HG03575 (cell line): ENCODE measurements around the gene PCYT1B.
"Not testable (repeated sequence)": the region's sequence is repeated elsewhere in the genome, so short reads cannot be mapped to it uniquely, and the experiment has no call there.

ENCODE experiments used
- ATAC-seq: cut with Tn5 transposase; IDR thresholded peaks from one replicate; pipeline ENCODE4 v1.9.1; 2021; ENCODE audit not compliant: unreplicated experiment, insufficient number of reproducible peaks, low FRiP score; ENCODE audit errors: extremely low read depth

The PCYT1B gene

DNA sequence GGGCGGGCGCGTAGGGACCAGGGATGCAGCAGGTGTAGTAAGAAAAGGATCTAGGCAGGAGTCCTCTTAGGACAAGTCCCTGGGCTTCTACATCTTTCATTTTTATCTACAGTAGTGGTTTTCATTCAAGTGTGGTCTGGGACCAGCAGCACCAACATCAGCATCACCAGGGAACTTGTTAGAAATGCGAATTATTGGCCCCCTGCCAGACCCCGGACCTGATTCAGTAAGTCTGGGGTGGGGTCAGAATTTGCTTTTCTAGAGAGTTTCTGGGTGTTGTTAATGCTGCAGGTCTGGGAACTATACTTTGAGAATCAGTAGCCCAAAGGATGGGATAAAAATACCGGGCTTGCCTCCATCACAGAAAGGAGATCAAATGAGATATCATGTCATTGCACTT lies 1.3 kb upstream of the PCYT1B start:
- ATAC-seq: no peak

DNA sequence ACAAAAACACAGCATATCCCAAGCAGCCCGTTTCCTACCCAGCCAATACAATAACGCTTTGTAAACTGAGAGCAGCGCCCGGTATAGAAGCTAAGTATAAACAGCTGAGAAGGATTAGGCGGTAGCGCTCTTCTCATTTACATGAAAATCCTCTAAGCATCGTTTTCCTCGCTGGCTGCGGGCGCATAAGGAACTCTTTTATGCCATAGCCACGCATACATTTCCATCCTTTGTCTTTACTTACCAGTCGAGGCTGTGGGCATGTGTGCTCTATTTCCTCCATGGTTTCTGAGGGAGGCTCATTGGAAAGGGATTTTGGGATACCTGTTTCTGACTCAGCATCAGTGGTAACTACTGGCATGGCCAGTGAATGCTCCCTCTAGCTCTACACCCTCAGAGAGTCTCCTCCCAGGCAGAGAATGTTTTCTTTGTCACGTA lies 383 bp downstream of the PCYT1B start:
- no peak for ATAC-seq

DNA sequence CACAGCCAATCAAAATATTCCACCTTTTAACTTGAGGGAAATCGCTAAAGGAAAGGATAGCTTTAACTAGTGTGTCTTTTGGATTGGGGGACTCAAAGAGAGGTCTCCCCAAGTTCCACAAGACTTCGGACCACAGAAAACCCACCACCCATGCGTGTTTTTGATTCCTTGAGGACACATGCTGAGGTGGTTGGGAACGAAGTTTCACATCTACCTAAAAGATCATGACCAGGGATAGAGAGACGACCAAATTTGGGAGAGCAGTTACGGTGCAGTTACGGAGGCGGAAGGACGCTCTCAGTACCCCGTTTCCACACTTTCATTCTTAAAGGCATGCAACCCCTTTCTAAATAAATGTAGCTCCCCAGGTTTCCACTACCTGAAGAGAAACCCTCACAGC lies 1.1 kb downstream of the PCYT1B start:
- no peak for ATAC-seq

DNA sequence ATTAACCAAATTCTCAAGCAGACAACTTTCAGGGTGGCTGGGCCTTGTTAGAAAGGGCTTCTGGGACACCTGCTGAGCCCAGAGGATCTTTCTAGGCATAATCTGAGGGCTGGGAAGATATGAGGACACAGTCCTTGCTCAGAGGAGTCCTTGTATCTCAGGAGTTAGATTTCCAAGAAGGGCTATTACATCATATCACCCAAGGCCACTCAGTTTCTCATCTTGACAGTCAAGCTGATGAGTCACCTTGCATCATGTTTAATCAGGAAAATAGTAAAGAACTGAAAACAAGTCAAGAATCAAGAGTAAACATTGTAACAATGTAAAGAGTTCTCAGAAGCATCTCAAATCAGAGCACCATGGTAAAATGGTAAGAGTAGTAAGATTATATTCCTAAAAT lies 4.0 kb downstream of the PCYT1B start:
- no peak for ATAC-seq

DNA sequence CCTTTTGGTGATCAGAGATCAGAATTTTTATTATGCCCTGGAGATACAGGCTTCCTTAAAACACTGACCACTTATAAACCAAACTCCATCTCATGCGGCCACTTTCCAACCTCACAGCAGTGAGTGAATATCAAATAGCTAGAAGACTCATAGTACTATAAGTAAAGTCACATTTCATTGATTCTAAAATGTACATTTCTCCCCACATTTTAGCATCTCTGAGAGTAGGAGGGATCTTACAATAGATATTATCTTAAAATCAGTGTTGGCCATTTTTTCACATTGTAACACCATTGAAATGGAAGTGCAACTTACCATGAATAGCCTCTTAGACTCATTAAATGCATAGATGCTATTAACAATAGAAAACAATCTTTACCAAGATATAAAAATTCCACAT lies 17.4 kb downstream of the PCYT1B start:
- ATAC-seq: no peak

DNA sequence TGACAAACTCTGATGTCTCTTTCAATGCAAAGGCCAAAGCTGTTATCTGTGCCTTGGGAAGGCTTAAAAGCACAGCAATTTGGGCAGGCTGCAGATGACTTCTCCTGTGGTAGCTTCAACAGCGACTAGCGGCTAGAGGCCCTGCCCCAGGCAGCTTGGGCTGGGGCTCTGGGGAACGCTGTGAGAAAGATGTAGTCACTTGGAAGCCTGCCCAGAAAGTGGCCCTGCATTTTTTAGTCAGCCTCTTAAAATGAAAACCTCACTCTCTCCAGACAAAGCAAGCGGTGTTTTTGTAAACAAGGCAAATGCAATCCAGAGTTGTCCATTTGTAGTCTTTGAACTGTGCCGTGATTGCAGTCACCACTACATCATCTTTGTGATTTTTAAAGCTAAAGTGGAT lies 27.5 kb downstream of the PCYT1B start:
- no peak for ATAC-seq

DNA sequence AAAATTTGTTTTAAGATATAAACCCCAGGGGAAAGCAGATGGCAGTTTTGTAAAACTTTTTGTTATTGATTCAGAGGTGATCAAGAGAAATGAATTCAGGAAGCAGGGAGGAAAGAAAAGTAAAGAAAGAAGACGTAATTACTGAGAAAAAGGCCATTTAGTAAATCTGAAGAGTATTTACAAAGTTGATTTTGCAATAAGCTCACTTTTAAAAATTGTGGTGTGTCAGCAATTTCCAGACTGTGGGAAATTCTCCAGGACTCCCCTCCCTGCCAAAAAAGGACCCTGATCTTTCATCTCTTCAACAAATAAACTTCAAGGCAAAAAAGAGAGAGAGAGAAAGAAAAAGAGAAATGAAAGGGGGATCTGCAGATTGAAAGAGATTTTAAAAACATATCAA lies 36.6 kb downstream of the PCYT1B start:
- no peak for ATAC-seq

DNA sequence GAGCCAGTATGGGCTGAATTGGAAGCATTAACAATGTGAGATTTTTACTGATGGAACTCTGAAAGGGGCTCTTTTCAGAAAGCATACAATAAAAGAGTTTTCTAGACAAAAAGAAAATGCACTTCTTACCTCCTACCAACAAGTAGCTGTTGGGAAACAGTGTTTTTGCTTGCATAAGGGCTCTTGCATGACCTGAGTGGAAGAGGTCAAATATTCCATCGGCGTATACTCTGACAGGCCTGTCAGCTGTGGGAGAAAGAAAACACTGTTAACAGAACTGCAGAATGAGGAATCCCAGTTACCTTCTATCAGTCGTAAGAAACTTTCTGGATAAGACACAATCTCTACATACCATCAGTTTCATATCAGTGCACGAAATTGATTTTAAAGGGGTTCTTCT lies 39.5 kb downstream of the PCYT1B start:
- ATAC-seq: no peak

DNA sequence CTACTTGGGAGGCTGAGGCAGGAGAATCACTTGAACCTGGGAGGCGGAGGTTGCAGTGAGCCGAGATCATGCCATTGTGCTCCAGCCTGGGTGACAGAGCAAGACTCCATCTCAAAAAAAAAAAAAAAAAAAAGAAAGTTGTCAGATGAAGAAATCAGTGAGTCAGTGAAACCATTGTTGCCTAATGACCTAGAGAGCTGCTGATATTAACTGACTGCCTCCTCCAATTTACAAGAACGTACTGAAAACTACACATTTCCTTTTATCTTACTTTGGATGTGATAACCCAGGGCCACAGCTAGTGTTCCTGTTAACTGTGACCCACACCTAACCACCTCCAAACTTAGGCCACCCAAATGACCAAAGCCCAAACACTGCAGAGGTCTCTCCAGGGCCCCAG lies 41.2 kb downstream of the PCYT1B start:
- not testable (repeated sequence) for ATAC-seq

DNA sequence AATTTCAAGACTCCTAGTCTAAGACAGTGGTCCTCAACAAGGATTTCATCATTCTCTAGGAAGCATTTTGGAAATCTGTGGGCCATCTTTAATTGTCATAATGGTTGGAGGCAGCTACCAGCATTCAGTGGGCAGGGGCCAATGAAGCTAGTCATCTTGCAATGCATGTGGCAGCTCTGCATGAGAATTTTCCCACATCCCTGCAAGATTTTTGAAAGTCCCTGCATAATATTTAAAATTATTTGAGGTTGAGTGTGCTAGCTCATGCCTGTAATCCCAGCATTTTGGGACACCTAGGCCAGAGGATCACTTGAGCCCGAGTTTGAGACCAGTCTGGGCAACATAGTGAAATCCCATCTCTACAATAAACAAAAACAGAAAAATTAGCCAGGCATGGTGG lies 44.0 kb downstream of the PCYT1B start:
- ATAC-seq: no peak

DNA sequence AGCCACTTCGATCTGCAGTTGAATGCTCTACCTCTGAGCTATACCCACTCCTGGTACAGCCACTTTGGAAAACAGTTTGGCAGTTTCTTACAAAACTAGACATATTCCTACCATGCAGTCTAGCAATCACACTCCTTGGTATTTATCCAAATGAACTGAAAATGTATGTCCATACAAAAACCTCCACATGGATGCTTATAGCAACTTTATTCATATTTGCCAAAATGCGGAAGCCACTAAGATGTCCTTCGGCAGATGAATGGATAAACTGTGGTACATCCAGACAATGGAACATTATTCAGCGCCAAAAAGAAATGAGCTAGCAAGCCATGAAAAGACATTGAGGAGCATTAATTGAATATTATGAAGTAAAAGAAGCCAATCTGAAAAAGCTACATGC lies 45.3 kb downstream of the PCYT1B start:
- no peak for ATAC-seq

DNA sequence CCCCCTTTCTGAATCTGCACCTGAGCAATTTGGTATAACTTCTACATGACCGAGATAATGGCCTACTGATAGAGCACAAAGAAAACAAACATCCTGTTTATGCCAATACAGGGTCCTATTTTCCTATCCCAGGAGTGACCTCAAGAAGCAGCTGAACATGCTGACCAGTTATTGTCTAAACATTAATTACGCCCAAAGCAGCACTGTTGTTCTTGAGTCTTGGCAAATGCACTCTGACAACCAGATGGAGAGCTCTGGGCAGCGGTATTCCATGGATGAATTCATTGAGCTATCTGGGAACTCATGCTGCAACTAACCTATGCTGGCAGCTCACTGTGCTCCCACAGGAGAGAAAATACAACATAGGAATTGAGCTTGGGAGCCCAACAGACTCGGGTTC lies 52.6 kb downstream of the PCYT1B start:
- ATAC-seq: no peak

DNA sequence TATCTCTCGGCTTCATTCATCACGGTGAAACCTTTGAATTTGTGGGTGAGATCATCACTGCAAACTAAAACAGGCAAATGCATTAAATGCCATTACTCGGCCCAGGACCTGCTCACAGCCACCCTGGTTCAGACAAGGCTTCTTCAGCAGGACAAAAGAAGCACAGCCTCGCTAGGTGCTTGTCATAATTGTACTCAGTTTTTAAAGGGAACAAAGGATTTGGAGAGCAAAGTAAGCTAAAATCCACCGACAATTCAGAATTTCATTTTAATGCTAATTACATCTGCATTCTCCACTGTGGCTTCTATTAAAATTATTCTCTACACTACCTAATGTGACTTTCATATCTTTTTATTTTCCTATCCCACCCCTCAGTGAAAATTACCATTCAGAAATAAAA lies 57.0 kb downstream of the PCYT1B start:
- ATAC-seq: no peak

DNA sequence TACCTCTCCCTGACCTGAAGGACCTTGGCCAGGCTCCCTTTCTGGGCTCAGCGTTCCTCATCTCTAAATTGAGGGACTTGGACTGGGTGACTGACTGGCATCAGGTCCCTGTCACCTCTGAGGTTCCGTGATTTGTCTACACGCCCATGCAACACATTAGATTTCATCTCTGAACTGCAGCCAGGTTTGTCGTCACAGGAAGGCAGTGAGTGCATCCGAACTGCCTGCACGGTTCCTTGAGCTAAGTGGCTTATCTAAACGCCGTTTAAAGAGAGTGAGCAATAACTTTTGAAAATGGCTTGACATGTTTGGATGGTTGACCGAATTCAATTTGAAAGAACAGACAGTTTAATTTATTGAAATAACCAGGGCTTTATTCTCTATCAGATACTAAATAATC lies 70.1 kb downstream of the PCYT1B start:
- ATAC-seq: no peak

DNA sequence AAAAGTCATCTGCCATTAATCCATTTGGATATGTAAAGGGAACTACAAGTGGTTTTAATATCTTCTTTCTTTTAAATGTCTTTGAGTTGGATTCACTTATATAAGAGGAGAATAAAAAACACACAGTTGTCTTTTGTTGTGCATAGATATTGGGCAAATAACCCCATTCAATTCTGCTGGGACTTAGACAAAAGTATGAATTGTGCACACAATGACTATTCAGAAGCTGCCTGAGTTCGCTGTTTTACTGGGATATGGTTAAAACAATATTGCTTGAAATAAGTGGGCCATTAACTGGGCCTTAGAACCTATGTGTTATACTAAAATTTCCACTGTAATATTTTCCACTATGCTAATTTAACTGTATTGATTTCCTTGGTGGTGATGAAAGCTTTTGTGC lies 71.7 kb downstream of the PCYT1B start:
- no peak for ATAC-seq

DNA sequence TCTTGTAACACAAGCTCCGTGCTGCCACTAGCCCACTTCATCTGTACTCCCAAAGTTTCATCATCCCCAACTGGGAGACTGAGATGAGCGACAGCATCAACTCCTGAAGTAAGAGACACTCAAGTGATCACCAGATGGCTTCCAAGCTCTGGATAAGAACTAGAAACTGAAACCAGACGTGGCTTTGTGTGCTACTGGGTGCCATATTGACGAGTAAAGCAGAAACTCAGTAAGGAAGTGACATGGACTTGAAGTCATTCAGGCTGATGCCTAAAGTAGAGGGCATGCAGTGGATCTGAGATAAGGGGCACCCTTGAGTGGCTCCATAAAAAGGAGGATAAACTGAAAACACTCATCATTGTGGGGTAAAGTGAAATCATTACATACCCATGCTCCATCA lies 72.4 kb downstream of the PCYT1B start:
- no peak for ATAC-seq

DNA sequence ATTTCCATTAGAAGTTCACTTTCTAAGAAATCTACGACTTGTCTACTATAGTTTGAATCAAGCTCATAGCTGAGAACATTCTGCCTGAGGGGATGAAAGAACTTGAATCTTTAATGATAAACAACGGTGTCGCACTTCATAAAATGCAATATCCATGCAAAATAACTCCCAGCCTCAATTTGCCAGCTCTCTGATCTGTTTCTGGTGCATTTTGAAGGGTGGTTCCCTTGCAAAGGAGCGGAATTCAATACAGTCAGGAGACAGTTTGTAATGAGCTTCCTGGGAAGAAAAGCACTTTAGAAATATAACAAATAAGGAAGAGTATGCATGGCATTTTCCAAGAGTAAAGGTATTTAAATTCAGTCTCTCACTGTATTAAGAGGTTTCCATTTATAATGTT lies 80.0 kb downstream of the PCYT1B start:
- ATAC-seq: no peak

DNA sequence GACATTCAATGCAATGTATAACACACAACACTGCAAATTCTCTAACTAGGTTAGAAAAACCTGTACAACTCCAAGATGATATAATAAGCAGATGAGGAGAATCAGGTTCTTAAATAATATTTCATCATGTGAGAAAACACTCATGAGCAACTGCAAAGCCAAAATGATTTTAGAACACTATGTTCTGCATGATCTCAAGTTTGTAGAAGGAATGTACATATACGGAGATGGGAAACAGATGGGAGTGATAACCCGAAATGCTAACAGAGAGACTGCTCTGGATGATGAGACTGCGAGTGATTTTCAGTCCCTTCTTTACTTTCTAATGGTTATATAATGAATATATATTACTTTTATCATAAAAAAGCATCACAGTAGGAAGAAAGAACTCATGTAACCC lies 80.9 kb downstream of the PCYT1B start:
- no peak for ATAC-seq

DNA sequence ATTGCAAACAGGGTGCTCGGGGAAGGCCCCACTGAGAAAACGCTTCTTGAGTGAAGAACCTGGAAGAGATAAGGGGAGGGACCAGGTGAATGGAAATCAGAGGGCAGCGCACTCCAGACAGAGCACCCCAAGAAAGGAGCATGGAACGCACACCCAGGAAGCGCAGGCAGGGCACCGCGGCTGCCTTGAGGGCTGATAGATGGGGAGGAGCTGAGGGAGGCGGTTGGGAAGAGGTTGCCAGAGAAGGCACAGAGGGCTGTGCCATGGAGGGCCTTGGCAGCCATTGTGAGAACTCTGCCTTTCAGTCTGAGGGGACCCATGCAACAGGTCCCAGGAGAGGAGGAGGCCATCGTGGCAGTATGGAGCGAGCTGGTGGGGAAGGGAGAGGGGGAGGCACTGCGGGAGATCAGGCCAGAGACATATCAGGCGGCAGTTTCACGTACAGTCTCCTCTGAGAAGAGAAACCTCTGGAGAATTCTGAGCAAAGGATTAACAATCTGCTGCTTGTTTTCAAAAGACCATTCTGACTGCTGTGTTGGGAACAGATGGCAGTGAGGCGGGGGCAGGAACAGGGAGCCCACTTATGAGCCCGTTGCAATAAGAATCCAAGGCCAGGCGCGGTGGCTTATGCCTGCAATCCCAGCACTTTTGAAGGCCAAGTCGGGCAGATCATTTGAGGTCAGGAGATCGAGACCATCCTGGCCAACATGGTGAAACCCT lies 83.7 kb downstream of the PCYT1B start:
- ATAC-seq: no peak

DNA sequence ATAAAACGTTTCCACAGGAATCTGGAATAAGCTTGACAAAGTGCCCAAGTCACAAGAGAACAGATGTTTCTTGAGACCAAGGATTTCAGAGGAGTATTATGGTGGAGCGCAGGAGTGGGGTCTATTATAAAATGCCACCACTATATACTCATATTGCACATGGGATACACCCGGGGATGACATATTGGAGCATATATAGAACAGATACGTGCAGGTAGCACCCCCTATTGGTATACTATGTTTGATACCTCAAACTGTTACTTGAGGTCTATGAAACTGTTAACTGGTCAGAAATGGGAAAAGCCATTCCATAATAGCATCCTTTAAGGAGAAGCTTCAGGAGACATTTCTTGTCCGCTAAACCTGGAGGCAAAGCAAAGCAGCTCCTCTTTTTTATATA lies 86.0 kb downstream of the PCYT1B start:
- ATAC-seq: no peak

DNA sequence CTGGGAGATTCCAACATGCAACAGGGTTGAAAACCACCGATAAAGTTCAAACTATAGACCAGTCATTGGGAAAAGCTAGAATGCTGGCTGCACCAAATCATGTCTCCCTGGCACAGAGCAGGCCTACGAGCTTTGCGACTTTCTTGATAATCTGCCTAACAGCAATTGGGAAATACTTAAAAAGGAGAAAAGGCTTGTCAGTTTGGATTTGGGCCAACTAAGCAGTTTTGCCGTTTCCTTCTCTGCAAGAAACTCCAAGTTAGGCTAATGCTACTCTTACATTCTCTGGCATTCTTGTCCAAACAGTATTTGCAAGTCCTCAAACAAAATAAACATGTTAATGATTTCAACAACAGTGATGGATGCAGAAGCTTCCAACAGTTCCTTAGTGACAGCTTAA lies 94.1 kb downstream of the PCYT1B start:
- ATAC-seq: no peak
